Myocyte (in vitro differentiated cells): ENCODE data around the gene FKBP5. TPM values are rescaled to one million over a fixed set of nuclear protein-coding genes. Genes with fewer than 3 reads are reported as not detected.
A peak's percentile ranks its signal among the peaks of the same experiment; 100 is the strongest.
"Not testable (repeated sequence)": the region's sequence is repeated elsewhere in the genome, so short reads cannot be mapped to it uniquely, and the experiment has no call there.

Experiments used
- DNase-seq: peaks from one replicate; pipeline ENCODE4 v3.0.0-alpha.2; 2012; ENCODE audit warnings: low read depth
- polyA plus RNA-seq: library from polyadenylated mRNA; unstranded; fragments of >200 nt; gene quantifications from one replicate; pipeline ENCODE4 v1.2.1, GENCODE V29; 2012; ENCODE audit warnings: missing spikeins
- total RNA-seq: library from RNA; depleted of rRNA; stranded (reverse); fragments of >200 nt; gene quantifications from 2 replicates; pipeline ENCODE4 v1.2.3, GENCODE V29; 2014

FKBP5 gene
- total RNA-seq, result 10.3 and 13.4 TPM in 2 replicates
- polyA plus RNA-seq, result 11.7 TPM

DNA sequence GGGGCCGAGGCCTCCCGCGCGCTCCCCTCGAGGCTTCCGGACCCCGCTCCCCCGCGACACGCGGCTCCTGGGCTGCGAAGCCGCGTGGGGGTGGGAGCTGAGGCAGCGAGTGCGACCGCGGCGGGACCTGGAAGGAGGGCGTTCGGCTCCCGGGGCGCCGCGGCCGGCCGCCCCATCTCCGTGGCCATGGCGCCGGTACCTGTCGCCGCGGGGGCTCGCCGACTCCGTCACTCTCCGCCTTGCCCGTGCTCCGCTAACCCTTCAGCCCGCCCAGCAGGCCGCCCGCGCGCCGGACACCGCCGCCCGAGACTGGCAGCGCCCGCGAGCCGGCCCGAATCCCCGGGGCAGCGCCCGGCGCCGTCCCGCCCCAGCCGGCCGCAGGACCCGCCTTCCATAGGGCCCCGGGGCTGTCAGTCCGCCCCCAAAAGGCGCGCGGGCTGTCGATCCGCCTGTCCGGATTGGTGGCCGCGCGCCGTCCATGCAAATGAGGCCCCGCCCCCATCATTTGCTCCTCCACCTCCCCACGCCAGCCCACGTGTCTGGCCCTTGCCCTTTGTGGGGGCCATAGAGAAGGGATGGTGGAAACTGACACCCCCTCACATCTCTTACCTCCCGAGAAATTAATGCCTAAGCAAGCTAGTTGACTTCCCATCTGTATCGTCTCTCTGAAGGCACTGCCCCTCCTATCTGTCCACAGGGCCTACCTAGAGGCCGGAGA lies at the start of gene FKBP5:
Gene FKBP5, minus strand, starts transcription at position 311 of the 718 bp plus-strand sequence. CDS start 46,091 bp downstream, outside the sequence.
- peak; percentile 95 for DNase-seq

DNA sequence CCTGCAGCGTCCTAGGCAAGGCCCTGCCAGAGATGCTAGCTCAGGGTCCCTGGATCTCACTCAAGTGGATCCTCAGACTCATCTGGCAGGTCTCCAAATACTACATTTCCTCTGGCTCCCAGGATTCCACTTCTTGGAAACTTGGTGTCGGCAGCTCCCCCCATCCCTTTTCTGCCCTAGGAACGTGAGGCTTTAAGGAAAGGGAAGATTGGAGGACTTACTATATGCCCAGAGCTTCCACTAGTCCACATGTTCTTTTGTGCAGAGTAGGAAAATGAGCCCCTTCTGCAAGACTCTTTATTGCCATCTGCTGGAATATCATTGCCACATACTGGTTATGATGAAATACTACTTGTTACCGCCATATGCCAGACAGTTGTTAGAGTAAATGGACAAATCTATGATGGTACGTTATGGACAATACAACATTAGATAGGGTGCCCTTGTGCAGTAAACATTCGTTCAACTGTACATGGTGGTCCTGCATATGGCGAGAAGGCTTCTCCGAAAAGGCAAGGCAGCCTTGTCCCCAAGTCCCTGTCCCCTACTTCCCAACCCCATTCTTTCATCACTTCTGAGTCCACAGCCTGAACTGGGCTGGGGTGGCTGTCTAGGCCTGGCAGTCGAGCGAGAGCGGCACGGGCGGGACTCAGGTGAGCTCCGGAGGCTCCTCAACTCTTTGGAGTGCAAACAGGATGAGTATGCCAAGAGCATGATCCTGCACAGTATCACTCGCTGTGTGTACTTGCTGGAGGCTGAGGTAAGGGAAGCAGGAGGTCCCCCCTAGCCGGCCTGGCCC lies 48.9 kb upstream of the FKBP5 start:
- DNase-seq, result peak; percentile 77

DNA sequence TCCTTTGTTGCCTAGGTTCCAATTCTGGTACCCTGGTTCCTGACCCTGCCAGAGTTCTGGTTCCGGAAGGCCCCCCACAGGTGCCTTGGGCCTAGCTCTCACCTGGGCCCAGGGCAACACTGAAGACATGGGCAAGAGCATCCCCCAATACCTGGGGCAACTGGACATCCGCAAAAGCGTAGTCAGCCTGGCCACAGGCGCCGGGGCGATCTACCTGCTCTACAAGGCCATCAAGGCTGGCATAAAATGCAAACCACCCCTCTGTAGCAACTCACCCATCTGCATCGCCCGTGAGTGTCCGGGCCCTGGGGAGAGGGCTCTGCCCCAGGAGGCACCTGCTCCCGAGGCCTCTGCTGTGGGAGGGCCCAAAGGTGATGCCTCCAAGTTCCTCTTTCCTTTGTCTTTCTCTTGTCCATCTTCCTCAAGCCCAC lies 48.3 kb upstream of the FKBP5 start, which contains the start of gene ARMC12:
Gene ARMC12, plus strand, starts transcription at position 51 of the 431 bp plus-strand sequence. Its CDS starts 77 bp downstream, at position 128.
- DNase-seq, result no peak

DNA sequence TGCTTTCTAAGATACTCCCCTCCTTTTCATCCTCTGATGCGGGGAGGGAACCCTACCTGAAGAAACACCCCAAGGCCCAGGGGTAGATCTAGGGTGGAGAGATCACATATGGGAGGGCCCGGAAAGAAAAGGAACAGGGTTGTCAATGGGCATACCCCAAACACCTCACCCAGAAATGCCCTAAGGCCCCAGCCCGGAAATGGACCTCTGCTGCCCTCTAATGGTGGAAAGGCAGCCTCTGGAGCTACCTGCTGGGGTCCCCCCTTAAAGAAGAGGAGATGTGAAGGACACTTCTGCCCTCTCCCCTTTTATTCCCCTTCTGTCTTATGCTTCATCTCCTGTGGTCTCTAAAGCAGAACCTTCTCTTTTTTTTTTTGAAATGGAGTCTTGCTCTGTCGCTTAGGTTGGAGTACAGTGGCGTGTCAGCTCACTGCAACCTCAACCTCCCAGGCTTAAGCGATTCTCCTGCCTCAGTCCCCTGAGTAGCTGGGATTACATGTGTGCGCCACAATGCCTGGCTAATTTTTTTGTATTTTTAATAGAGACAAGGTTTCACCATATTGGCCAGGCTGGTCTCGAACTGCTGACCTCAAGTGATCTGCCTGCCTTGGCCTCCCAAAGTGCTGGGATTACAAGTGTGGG lies 47.7 kb upstream of the FKBP5 start:
- DNase-seq, result peak; percentile 79

DNA sequence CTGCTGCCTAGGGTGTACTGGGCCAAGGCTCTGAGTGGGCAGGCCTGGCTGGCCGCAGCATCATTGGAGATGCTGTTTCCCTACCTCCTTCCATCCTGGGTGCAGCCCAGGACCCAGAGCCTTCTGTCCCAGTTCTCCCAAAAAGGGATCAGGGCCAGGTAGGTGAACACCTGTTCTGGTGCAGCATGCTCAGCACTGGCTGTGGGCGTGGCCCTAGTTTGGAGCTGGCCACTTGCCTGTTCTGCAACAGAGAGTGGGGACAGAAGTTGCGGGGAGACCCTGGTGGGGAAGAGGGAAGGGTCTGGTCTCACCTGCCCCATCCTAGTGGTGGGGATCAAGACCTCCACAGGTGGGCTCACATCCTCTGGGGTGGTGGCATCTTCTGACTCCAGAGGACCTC lies 46.7 kb upstream of the FKBP5 start:
- DNase-seq, result no peak

- DNase-seq, result not testable (repeated sequence)
Observed at GRCh38 chr6:35734319-35734718, 45.6 kb upstream of the FKBP5 start.

GRCh38 chr6:35733633-35734032 lies 44.9 kb upstream of the FKBP5 start:
- no peak for DNase-seq

GRCh38 chr6:35731736-35732532 lies 43.2 kb upstream of the FKBP5 start:
- peak; percentile 80 for DNase-seq

GRCh38 chr6:35731414-35731735 lies 42.7 kb upstream of the FKBP5 start:
- peak; percentile 91 for DNase-seq

GRCh38 chr6:35730745-35731413 lies 42.2 kb upstream of the FKBP5 start:
- no peak for DNase-seq

- DNase-seq, result no peak
Observed at GRCh38 chr6:35729722-35730121, 41.0 kb upstream of the FKBP5 start.

GRCh38 chr6:35728683-35729678 lies 40.3 kb upstream of the FKBP5 start:
- DNase-seq, result no peak

DNA sequence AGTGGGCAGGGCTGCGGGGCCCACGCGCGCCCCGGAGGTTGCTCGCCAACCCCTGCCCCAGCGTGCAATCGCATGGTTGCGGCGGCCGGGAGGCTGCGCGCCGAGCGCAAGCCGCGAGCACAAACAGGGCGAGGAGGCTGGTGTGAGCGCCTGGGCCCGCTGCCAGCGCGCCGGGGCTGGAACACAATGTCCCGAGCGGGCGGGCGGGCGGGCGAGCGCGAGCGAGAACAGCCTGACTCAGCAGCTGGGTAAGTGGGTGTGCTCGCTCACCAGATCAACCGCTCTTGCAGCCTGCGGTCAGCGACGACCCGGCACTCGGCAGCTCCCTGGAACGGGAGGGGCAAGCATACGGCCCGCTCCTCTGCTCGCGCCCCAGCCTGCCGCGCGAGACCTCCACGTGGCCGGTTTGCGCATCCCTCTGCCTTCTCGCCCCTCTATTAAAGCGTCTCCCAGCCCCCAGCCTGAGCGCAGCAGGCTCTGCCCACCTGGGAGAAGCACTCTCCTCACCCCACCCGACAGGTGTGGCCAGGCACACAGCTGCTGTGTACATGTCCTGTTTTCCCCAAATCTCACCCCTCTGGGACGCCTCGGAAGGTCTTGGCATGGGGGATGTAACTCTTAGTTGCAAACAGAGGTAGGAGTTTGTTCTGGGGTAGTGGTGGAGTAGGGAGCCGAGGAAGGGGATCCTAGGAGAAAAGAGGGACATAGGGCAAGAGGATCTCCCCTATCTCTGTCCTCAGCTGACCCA lies 39.4 kb upstream of the FKBP5 start:
- peak; percentile 93 for DNase-seq

DNA sequence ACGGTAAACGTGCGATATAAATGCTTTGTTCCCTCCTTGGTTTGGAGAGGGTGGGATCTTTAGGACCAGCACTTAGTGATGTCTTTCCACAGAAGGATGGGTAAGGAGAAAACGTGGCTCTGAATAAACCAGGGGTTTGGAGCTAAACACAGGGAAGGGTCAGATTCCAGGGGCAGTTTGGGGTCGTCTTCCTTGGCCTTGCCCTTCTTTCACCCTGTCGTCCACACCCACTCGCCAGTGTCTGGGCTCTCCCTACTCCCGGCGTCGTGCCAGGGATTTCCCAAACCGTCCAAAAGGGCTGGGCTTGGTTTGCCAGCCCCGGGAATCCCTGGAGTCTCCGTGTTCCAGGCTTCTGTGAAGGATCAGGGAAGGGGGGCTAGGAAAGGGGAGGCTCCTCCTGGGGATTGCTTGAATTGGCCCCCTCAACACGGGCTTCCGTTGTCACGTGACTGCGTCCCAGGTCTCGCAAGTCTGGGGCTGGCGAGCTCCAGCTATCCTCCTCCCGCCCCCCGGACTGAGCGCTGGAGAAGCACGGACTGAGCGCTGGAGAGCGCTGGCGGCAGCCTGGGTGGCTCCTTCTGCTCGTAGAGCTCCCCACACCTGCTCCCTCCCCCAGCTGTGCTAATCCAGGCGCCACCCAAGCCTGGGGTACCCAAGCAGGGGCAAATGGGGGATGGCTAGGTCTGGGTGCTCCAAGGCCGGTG lies 38.7 kb upstream of the FKBP5 start:
- peak; percentile 82 for DNase-seq

GRCh38 chr6:35725721-35726438 lies 37.2 kb upstream of the FKBP5 start:
- peak; percentile 29 for DNase-seq

GRCh38 chr6:35725081-35725708 lies 36.5 kb upstream of the FKBP5 start:
- no peak for DNase-seq

DNA sequence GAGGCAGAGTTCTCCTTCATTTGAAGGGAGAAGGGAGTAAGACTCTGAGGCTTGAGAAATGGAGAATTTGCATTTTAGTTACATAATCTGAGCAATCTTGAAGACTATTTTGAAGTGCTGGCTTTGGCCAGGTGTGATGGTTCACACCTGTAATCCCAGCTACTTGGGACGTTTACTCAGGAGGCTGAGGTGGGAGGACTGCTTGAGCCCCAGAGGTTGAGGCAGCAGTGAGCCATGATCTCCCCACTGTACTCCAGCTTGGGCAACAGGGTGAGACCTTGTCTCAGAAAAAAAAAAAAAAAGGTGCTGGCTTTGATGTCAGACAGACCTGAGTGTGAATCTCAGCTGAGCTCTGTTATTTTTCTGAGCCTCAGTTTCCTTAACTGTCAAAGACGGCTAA lies 35.8 kb upstream of the FKBP5 start:
- no peak for DNase-seq
